RCC 7860 (cell line): Measurements from ENCODE around the gene PLA2G2D.

Source experiments
- DNase-seq: peaks from one replicate; pipeline ENCODE4 v3.0.0-alpha.2; 2015; ENCODE audit warnings: low spot score
- FAIRE-seq: peaks from 2 replicates; lab custom pipeline; 2012; peaks lifted over from hg19 to GRCh38; lab: Jason Lieb, UNC

PLA2G2D gene, protein sequence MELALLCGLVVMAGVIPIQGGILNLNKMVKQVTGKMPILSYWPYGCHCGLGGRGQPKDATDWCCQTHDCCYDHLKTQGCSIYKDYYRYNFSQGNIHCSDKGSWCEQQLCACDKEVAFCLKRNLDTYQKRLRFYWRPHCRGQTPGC

DNA sequence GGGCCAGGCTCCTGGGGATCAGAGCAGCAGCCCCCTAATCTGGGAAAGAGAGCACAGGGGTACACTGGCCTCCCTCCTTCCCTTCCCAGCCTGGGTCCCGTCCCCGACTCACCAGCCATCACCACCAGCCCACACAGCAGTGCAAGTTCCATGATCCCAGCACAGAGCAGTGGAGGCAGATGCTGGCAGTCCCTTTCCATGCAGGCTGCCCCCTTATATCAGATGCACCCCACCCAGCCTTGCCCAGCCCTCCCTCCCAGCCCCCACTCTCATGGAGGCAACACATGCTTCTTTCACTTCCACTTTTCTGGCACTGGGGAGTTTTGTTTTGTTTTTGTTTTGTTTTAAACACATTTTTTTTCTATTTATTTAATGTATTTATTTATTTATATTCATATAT, at the start of gene PLA2G2D:
Gene PLA2G2D (minus strand): TSS at position 190 of the 400 bp plus-strand sequence. CDS start 38 bp downstream, at position 152.
- DNase-seq = no peak
- no peak for FAIRE-seq

DNA sequence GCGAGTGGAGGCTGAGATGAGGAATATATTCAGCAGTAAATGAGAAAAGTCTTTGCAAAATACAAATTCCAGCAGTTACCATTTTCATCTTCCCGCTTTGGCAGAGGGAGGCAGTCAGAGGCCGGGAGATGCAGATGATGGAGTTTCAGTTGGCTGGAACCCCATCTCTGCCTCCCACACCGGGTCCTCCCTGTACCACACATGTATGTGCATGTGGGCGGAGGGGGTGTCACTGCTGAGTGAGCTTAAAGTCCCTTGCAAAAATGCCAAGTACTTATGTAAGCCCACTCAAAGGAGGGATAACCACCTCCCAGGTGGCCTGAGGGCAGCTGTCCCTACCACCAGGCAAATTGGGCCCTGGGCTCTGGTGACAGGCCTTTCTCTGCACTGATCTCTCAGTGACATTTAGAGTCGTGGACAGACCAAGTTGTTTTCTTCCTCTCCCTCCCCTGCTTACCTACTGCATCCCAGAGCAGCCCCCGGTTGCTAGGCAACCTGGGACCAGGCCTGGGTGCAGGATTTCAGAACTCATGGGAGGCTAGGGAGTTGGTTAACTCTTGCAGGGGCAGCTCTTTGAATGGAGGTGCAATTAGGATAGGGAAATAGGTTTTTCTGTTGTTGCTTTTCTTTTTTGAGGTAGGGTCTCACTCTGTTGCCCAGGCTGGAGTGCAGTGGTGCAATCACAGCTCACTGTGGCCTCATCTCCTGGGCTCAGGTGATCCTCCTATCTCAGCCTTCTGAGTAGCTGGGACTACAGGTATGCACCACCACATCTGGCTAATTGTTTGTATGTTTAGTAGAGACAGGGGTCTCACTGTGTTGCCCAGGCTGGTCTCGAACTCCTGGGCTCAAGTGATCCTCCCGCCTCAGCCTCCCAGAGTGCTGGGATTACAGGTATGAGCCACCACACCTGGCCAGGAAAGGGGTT, 49.5 kb upstream of the PLA2G2D start:
- no peak for FAIRE-seq
- no peak for DNase-seq

DNA sequence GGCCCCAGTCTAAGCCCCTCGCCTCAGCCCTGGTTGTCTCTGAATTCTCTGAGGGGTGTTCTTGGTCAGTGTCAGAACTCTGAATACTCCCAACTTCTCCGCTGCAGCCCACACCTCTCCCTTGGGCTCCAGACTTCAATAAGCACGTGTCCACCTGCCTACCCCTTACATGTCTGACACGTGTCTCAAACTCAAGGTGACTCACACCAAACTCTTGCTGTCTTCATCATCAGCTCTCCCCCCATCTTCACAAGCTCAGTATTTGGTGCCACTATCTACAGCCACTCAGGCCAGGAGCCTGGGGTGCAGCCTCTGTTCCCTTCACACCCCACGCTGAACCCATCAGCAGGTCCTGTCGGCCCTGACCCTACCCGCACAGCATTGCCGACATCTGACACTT, 47.8 kb upstream of the PLA2G2D start:
- DNase-seq (no peak), FAIRE-seq (no peak)

DNA sequence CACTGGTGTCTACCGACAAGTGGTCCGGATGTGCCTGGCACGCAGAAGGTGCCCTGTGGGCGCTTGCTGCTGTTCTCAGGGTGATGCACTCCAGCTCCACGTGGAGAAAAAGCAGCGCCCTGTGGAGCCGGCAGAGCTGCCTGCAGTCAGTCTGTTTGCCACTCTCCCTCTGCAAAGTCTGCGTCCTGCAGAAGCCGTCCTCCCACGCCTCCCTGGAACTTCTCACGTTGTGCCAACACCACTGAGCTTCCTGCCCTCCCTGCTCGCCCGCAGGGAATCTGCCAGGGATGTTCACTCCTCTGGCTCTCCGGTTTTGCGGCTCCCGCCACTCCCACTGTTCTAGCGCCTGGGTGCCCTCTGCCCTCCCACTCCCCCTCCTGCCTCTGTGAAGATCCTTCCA, 46.7 kb upstream of the PLA2G2D start:
- no peak for DNase-seq
- no peak for FAIRE-seq

DNA sequence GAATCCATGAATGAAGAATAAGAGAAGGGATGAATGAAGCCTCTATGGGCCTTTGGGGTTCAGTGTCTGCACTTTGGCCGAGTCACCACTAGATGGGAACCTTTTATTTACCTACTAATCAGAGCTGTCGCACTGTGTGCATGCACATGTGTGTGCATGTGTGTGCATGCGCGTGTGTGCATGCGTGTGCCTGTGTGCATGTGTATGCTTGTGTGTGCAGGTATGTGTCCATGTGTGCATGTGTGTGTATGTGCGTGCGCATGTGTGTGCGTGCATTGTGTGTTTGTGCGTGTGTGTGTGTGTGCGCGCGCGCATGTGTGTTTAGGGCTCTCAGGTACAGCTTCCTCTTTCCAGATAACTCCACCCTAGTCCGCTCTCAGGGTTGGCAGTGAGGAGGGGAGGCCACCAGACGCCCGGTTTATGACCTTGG, 46.2 kb upstream of the PLA2G2D start:
- FAIRE-seq = no peak
- DNase-seq = no peak

DNA sequence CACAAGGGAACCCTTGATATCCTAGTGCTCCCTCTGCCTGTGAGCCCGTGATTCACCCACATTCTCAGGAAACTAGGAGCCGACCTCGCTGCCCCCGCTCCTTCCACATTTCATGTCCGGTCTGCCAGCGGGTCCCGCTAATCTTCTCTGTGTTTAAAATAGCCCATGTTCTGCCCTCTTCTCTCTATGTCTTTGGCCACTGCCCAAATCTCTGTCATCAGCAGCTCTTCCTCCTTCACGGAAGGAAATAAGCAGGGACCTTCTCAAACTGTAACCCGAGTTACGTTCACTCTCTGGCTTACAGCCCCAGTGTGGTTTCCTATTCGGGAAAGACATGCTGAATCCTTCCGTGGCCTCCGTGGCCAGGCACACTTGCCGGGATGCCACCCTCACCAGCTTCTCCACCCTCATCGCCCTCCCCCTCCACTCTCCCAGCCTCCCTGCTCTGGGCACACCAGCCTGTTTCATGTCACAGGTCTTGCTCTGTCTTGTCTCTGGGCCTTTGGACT, 45.4 kb upstream of the PLA2G2D start:
- FAIRE-seq (no peak), DNase-seq (no peak)

DNA sequence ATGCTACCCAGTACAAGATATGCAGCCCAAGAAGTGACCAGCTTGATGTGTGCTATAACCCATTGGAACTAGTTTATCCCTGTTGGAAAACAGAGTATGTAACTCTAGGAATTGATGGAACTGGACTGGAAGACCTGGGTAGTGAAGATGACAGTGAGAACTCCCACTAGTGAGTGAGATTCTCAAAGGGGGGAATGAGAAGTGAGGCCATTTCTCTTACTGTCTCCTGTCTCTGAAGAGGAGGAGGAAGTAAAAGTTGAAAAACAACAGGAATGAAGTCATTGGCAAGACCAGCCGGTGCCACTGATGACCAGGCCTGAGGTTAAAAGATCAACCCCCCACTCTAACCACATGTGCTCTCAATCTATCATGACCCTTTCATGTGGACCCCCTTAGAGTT, 40.7 kb upstream of the PLA2G2D start:
- no peak for DNase-seq
- FAIRE-seq = no peak

DNA sequence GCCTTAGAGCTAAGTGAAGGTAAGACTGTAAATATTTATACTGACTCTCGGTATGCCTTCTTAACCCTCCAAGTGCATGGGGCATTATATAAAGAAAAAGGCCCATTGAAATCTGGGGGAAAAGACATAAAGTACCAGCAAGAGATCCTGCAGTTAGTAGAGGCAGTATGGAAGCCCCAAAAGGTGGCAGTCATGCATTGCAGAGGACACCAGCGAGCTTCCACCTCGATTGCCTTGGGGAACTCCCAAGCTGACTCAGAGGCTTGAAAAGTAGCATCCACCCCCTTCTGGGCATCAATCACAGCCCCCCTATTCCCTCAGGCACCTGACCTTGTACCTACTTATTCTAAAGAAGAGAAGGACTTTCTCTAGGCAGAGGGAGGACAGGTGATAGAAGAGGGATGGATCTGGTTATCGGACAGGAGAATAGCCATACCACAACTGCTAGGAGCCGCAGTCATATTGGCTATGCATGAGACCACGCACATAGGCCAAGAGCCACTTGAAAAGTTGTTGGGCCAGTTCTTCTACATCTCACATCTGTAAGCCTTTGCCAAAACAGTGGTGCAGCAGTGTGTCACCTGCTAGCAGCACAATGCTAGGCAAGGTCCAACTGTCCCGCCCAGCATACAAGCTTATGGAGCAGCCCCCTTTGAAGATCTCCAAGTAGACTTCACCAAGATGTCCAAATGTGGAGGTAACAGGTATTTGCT, 39.2 kb upstream of the PLA2G2D start:
- DNase-seq (no peak), FAIRE-seq (no peak)

DNA sequence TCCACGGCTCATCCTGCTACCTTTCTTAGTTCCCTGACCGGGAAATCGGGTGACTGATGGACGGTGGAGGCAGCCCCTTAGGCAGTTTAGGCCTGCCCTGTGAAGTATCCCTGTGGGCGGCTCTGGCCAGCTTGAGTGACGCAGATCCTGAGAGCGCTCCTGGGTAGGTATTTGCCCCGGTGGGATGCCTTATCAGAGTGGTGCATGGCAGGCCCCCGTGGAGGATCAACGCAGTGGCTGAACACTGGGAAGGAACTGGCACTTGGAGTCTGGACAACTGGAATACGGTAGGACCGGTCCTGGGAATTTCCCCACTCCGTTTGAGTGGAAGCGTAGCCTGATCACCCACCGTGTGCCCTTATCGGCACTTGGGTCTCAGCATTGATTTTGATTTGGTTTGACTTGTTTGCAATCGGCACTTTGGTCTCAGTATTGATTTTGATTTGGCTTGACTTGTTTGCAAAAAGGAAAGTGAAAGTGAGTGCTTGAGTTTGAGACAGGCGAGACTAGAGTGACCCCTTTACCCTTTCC, 35.0 kb upstream of the PLA2G2D start:
- FAIRE-seq (no peak), DNase-seq (no peak)

DNA sequence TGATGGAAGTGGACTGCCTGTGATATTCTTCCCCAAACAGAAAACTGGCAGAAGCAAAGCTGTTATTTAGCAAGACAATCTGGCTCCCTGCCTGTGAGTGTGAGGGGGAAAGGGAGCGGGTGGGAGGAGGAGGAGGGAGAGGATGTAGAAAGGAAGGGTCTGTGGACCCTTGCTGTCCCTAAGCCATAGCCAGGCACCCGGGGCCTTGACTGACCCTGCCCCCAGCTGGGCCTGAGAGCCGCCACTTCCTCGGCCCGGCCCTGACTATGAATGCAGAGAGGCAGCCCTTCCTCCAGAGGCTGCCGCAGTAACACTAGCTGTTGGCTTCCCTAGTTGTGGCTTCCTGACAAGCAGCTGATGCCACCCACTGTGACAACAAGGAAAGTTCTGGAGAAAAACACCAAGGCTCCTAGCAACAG, 33.7 kb upstream of the PLA2G2D start:
- FAIRE-seq = no peak
- no peak for DNase-seq

DNA sequence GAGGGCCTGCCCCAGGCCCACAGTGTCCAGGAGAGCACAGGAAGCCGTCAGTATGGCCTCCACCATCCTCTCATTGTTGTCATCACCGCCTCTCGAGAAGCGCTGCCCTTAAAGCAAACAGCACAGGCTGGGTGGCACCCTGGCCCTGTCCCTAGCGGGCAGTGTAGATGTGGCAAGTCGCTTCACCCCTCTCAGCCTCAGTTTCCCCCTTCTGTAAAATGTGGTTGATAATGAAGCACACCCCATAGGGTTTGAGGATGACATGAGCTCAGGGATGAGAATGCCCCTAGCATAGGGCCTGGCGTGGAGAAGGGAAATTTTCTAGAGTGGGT, 33.2 kb upstream of the PLA2G2D start:
- FAIRE-seq = no peak
- no peak for DNase-seq

DNA sequence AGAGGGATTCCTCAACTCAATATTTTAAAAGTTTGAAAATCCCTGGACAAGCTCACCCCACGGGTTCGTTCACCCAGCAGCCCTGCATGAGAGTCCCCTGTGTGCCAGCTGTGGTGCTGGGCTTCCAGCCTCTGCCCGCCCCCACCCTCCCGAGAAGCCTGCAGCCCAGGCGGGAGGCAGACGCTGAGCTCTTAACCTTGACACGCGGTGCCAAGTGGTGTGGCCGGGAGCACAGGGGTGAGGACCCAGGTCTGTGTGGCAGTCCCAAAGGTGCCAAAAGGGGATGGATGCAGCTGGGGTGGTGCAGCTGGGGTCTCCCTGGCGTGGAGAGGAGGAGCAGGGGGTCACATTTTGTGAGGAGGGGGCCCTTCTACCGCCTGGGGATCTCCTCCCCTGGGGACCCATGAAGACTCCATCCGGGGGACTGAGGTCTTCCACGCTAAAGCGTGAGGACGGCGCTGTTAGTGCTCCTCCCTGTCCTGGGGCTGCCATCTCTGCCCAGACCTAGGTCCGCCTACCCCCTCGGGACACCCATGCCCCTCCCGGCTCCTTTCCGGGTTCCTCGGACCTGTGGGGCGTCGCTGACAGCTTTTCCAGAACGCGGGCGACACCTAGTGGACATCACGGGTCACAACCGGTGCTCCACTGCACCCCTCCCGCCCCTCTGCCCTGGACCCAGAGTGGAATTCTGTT, 32.7 kb upstream of the PLA2G2D start:
- no peak for FAIRE-seq

DNA sequence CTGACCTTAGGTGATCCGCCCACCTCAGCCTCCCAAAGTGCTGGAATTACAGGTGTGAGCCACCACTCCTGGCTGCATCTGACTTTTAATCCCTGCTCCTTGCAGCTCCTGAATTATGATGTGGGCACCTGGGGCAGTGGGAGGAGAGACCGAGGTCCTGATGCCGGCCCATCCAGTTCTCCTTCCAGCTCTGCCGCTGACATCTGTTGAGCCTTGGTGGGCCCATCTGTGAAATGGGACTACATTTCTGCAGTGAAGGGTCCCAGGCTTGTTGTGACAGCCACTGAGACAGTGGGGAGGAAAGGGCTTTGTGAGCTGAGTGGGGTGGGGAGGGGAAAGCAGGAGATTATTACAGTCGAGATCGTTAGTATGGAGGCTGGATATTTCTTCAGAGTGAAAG, 31.6 kb upstream of the PLA2G2D start:
- no peak for DNase-seq
- no peak for FAIRE-seq

More for the DNA sequence above, 32.7 kb upstream of the PLA2G2D start:
- peak; percentile 46 for DNase-seq

DNA sequence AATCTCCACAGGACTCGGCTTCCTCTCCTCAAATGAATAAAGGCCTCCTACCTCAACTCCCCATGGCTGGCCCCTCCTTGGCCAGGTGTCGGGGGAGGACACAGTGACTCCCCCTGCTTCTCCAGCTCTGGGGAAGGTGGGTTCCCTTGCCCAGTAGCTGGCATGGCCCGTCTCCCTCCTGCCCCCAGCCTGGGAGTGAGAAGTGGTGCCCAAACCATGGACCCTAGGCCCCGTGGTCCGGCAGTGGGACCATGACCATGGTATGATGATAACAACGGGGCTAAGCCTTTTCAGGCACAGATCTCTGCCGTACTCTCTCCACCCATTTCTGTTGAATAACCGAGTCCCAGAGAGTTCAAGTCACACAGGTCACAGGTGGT, 31.0 kb upstream of the PLA2G2D start:
- DNase-seq = no peak
- FAIRE-seq = no peak

DNA sequence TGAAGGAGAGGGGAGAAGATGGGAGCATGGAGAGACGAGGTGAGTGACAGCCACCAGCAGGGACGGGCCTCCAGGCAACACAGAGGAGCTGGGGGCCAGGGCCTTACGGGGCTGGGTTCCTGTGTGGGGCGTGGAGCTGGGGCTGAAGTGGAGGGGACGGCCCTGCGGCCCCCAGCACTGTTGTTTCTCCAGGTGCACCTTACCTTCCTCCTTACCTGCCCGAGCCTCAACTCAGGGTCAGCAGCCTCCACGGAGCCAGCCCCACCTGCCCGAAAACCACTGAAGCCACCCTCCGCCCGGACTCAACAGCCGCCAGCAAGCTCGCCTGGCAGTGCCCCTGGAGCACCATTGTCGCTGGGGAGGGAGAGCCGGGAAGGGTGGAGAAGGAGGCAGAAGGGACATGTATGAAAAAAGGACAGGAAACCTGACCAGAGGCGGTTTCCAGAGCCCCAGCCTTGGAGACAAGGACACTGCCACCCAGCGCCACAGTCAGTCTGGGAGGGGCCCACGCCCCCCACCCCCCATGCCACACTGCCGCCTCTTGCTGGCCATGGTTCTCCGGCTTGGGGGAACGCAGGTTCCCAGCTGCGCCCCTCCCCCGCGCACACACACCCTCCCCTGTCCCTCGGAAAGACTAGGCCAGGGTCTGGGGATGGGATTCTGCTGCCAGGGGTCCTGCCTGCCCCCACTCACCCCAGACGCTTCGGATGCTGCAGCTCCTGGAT, 30.4 kb upstream of the PLA2G2D start:
- FAIRE-seq (no peak), DNase-seq (no peak)

DNA sequence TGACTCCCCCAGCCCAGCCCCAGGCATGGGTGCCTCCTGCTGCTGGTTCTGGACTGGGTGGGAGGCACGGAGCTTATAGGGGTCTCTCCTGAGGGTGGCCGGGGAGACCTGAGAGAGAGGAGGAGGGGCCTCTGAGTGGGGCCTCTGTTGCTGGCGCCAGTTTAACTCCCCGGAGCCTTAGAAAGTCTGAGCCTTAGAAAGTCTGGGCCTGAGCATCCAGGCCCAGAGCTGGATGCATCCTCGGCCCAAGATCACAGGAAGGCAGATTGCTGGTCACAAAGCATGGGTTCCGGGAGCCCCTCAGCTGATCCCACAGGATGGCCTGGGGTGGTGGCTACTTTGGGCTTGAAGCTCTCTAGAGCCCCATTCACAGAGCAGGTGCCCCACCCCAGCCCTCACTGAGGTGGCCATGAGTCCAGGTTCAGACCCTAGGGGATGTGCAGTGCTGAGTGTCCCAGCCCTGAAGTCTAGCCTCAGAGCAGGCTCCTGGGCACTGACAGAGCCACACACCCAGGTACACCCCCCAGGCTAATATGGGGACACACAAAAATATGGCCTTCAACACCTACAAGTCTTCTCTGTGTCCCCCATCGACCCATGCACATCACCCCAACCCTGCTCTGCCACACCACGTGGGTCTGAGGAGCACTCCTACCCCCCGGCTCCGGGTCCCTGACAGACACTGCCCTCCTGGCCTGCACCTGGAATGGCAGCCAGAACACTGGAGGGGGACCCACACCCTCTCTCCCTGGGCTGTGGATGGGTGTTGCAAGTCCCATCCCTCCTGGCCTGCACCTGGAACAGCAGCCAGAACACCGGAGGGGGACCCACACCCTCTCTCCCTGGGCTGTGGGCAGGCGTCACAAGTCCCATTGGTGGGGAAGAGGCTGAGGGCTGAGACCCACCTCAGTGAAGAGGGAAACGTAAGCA, 29.5 kb upstream of the PLA2G2D start:
- DNase-seq = no peak
- no peak for FAIRE-seq

DNA sequence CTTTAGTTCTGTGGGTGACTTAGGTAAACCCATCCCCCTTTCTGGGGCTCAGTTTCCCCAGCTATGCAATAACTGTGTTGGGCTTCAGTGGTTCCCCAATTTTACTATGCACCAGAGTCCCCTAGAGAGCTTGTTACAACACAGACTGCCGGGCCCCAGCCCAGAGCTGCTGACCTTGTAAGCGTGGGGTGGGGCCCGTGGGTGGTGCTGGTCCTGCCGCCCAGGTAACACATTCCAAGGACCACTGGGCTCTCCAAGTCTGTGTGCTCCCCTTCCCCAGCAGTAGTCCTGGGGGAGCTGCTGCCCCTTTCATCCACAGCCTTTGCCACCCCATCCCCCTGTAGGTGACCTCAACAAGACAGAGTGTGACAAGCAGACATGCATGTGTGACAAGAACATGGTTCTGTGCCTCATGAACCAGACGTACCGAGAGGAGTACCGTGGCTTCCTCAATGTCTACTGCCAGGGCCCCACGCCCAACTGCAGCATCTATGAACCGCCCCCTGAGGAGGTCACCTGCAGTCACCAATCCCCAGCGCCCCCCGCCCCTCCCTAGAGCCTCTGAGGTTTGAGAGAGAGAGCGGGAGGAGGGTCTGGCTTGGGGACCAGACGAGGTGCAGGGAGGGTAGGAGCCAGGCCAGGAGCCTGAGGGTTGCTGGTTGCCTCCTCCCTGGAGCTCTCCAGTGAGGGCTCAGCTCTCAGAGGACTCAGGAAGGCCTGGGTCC, 28.7 kb upstream of the PLA2G2D start:
- FAIRE-seq (no peak), DNase-seq (no peak)

DNA sequence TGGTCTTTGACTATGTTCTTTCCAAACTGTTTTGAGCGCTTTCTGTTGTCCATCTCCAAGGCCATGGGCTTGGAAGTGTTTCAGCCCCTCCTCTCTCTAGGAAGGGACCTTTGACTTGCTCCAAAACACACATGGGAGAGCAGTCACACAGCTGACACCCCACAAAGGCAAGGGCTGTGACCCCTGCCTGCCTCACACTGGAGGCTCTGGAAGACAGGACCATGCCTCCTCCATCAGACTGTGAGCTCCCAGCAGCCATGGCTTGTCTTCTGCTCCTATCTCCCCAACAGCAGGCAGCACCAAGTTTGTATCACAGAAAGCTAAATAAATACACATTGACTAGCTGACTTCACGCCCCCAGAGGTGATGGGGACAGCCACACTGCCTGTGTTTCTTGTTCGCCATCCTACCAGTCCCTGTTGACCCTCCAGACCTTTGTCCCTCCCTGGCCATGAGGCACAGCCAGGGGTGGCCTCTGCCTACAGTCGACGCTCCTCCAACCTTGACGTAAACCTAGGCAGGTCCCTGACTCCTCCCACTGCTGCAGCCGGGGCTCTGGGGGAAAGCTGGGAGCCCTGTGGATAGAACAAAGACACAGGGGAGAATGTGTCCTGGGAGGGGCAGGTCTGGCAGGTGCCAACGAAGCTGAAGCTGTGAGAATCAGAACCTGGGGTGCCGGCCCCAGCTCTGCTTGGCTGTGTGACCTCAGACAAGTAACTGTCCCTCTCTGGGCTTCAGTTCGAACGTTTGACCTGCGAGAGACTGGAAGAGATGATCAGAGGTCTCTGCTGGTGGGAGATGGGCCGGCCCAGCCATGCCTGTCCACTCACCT, 24.6 kb upstream of the PLA2G2D start:
- DNase-seq = no peak
- no peak for FAIRE-seq
